ENCODE results near the gene RBFOX2.

Gene RBFOX2

DNA sequence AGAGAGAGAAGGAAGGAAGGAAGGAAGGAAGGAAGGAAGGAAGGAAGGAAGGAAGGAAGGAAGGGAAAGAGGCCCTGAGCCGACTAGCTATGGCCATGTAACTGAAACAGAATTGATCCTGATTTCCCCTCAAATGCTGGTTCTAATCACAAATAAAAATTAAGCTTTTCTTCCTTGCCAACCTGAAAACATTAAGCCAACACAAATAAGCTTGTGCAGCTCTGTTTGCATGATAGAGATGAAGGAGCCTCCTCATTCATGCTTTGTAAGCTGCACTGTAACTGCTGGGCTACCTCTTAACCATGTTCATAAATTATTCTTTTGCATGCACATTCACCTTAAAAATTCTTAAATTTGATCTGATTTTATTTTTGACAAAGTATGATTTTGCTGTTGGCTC lies 338.6 kb downstream of the RBFOX2 start:
- Histone ChIP-seq H2AFZ (ENCODE audit: low read depth, low read length) (no peak overlapping the region), H3K27ac (ENCODE audit: low read length) (no peak overlapping the region), H3K4me3 (ENCODE audit: low read length) (no peak overlapping the region), H3K27me3 (ENCODE audit: low read depth, low read length) (0 out of 2 replicates have a peak, but pooled peaks cover 2% of the 10 kb centered on the region), H3K9me3 (ENCODE audit: insufficient read depth, low read length) (peaks cover 9% of the 10 kb centered on the region; the same call in 1 of the 2 replicates), H3K36me3 (replicated peaks; ENCODE audit: low read depth, low read length) (no peaks in the 10 kb centered on the region), H3K9ac (ENCODE audit: low read length) (no peak overlapping the region), H3K4me2 (ENCODE audit: low read length) (no peak overlapping the region), H3K79me2 (ENCODE audit: low read length) (no peaks in the 10 kb centered on the region), H3K4me1 (ENCODE audit: low read length) (peaks cover 8% of the 10 kb centered on the region; the same call in 1 of the 2 replicates), H4K20me1 (ENCODE audit: insufficient read depth, low read length) (no peaks in the 10 kb centered on the region)
- TF ChIP-seq EZH2phosphoT487 (IDR thresholded peaks at IDR 0.05; ENCODE audit: low read depth) = no peak
- TF ChIP-seq, protein P1, sequence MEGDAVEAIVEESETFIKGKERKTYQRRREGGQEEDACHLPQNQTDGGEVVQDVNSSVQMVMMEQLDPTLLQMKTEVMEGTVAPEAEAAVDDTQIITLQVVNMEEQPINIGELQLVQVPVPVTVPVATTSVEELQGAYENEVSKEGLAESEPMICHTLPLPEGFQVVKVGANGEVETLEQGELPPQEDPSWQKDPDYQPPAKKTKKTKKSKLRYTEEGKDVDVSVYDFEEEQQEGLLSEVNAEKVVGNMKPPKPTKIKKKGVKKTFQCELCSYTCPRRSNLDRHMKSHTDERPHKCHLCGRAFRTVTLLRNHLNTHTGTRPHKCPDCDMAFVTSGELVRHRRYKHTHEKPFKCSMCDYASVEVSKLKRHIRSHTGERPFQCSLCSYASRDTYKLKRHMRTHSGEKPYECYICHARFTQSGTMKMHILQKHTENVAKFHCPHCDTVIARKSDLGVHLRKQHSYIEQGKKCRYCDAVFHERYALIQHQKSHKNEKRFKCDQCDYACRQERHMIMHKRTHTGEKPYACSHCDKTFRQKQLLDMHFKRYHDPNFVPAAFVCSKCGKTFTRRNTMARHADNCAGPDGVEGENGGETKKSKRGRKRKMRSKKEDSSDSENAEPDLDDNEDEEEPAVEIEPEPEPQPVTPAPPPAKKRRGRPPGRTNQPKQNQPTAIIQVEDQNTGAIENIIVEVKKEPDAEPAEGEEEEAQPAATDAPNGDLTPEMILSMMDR (IDR thresholded peaks at IDR 0.05; ENCODE audit: low read depth, low read length) = no peak

DNA sequence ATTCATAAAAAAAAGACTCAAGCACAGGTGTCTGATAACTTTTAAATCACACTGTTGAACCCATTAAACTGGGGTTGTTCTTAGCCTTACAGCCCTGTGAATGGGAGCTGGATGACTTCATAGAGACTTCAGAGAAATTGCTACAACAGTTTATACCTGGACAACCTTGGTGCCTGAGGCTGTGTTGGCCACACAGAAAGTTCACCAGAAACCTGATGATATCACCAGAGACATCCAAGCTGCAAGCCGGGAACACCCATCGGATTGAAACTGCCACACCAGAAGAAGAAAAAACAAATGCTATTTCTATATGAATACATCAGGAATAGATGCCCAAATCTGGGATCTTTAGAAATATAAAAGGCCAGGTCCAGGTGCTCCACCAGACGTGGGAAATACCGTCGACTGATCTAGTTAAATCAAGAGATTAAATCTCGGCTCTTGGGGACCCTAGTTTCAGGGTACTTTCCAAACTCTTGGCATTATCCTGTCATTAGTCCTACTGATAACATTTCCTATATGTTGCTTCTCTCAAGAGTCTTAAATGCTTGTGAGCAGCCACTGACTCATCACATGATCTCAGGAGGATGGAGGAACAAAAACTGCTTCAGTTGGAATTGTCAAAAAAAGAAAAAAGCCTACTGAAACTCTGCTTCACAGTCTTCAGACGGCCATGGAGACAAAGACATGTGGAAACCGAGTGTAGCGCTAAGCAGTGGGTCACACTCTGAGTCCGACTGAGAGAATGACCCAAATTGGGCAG lies 339.5 kb downstream of the RBFOX2 start:
- H3K27ac ChIP-seq (ENCODE audit: low read length) = no peak overlapping the region
- TF ChIP-seq EZH2phosphoT487 (IDR thresholded peaks at IDR 0.05; ENCODE audit: low read depth) = no peak
- TF ChIP-seq, protein P1 (IDR thresholded peaks at IDR 0.05; ENCODE audit: low read depth, low read length) = no peak
- H3K36me3 ChIP-seq (replicated peaks; ENCODE audit: low read depth, low read length) = no peaks in the 10 kb centered on the region
- no peaks in the 10 kb centered on the region for H4K20me1 ChIP-seq (ENCODE audit: insufficient read depth, low read length)
- H3K9me3 ChIP-seq (ENCODE audit: insufficient read depth, low read length) = peaks cover 9% of the 10 kb centered on the region; the same call in 1 of the 2 replicates
- no peak overlapping the region for H3K9ac ChIP-seq (ENCODE audit: low read length)
- H2AFZ ChIP-seq (ENCODE audit: low read depth, low read length) = no peak overlapping the region
- H3K4me3 ChIP-seq (ENCODE audit: low read length) = no peak overlapping the region
- no peaks in the 10 kb centered on the region for H3K79me2 ChIP-seq (ENCODE audit: low read length)
- 0 out of 2 replicates have a peak, but pooled peaks cover 2% of the 10 kb centered on the region for H3K27me3 ChIP-seq (ENCODE audit: low read depth, low read length)
- peaks cover 8% of the 10 kb centered on the region; the same call in 1 of the 2 replicates for H3K4me1 ChIP-seq (ENCODE audit: low read length)
- H3K4me2 ChIP-seq (ENCODE audit: low read length) = no peak overlapping the region

All from OCI-LY3 (cell line).